GM19240 (cell line): ENCODE data around the gene SIK3.
"Not testable (repeated sequence)": the region's sequence is repeated elsewhere in the genome, so short reads cannot be mapped to it uniquely, and the experiment has no call there.

Experiments
- DNase-seq: peaks from one replicate; pipeline ENCODE4 v3.0.0; 2011; ENCODE audit warnings: low spot score; ENCODE audit not compliant: insufficient read length

SIK3 gene

DNA sequence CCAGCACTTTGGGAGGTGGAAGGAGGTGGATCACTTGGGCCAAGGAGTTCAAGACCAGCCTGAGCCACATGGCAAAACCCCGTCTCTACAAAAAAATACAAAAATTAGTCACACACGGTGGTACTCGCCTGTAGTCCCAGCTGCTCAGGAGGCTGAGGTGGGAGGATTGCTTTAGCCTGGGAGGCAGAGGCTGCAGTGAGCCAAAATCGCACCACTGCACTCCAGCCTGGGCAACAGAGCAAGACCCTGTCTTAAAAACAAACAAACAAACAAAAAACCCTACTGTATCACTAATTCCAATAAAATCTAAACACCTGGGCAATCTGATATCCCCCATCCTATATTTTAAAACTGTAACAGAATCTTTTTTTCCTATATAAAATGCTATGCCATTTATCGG lies 51.6 kb downstream of the SIK3 start:
- DNase-seq: not testable (repeated sequence)

DNA sequence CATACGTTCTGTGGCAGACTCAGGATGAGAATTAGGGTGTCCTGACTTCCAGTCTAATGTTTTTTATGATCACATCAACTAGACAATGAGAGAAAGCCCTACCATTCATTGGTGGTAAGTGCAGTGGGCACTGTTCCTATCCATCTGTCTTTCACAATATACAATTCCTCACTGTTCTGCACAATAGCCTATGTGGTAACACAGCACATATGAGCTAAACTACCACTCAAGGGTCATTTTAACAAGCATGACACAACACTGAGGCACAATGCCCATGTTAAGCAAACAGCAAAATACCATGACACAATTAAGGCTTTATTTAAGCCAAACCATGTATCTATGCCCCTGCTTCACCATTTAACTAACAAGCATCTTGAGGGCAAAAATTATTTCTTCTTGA lies 52.3 kb downstream of the SIK3 start:
- DNase-seq: no peak

DNA sequence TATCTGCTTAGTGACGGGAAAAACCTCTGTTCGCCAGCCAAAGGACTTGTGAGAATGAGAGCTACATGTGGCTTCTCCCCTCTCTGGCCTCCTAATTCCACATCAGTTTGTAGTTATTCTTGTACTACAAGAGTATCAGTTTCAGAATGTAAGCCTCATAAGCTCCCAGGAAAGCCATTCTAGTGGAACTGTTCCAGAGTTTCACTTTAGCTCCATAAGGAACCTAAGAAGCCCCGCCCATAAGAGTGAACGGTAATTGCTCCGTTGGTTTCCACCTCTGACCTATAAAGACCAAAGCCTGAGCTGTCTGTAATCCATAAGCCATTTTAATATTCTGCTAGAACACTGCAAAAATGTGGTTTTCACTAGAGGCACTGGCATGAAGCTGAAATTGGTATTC lies 53.0 kb downstream of the SIK3 start:
- no peak for DNase-seq

DNA sequence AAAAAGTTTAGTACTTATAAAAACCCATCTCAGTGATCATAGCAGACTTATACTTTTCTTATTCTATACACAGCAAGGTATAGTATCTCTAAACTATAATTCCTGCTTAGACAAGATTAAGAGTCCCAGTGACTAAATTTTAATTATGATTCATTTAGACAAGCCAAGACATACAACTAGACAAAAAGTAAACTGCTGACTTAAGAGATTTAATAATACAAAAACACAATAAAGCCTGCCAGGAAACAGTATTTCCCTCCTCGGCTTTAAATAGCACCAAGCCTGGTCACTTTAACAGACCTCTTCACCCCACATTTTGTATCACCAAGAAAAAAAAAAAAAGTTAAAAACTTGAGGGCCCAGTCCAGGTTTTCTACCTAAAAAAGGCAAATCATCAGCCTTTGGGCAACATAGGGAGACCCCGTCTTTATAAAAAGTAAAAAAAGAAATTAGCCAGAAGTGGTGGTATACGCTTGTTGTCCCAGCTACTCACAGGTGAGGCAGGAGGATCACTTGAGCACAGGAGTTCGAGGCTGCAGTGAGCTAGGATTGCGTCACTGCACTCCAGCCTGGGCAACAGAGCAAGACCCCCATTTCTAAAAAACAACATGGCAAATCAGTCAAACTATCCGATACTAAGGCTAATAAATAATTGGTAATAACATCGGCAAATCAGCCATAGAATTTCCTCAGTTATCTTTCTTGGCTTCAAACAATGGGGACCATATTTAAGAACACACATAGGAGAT lies 53.8 kb downstream of the SIK3 start:
- DNase-seq: no peak

DNA sequence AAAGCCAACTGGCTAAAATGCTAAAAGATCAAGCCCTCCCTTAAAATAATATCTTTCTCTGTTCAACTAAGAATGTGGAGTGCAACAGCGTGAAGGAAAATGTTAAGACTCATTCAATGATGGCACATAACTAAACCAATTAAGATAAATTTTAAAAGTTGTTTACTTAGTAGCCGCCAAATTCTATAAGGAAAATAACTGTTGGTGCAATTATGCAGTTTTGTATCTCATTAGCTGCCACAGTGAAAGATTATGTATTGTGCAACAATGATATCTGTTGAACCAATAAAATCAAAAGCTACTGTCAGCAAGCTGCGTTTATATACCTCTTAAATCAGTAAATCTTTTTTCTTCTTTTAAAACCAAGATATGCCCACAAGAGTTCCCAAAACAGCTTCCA lies 55.5 kb downstream of the SIK3 start:
- no peak for DNase-seq

DNA sequence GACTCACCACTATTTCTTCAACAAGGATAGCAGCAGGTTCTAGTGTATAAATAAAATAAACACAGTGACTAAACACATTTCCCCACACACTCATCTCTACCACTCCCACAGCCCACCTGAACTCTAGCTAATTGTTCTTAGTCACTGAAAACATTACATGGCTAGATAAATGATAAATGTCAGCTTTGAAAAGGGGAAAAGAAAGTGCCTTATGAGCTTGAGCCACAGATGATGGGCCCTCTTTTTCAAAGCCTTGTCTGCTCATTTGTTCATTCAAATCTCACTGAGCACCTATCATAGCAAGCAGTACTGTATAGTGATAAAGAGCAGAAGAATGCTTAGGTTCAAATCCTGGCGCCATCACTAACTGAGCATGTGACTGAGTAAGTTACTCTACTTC lies 58.3 kb downstream of the SIK3 start:
- no peak for DNase-seq

DNA sequence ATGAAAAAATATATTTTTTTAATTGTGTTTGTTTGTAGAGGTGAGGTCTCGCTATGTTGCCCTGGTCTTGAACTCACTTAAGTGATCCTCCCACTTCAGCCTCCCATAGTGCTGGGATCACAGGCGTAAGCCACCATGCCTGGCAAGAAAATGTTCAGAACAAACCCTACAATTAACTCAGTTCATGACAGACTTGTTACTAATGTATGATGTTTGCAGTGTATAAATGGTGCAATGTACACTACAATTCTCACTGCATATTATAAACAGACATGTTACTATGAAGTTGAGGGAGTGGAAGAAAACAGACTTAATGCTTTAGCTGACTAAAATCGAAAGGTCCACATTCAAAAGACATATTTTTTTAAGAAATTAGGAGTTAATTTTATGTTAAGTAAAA lies 59.0 kb downstream of the SIK3 start:
- DNase-seq: no peak

DNA sequence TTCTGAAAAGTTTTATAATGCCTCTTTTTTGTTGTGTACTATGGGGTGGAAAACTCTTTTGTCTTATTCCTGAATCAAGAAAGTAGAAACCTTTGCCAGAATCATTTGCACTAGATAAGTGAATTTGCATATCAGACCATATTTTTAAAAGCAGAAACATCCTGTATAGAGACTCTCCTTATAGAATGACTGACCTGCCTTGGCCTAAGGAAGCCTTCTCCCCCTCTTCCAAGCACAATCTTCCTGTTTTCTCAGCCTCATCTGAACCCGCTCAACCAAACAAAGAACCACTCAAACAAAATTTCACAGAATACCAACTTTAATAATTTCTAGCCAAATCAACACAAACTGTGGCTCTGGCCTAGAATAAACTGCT lies 60.3 kb downstream of the SIK3 start:
- DNase-seq: no peak

DNA sequence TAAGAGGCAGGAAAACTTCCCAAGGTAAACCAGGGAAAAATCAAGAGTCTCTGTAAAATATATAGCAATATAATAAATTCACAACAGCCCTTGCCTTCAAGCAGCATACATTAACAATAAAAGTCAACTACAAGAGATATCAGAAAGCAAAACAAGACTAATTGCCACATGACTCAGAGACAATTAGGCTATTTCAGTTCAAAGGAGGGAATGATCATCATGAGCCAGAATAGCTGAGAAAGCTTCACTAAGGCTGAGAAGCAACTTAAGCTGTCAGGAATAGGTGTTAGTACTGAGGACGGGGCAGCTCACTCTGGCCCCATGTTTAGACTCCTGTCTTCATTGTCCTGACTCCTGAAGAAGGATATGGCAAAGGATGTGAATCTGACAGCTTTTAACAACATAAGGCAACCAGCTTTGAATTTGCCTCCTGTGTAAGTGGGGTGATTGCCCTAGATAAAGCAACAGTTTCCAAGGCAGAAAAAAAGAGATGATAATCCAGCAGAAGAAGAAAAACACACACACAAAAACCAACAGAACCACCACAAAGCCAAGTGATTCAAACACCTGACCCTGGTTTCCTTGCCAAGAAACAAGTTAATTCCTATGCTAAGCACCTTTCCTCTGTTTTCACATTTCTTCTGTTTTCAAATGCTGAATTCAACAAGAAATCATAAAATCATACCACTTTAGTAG lies 60.8 kb downstream of the SIK3 start:
- DNase-seq: no peak

DNA sequence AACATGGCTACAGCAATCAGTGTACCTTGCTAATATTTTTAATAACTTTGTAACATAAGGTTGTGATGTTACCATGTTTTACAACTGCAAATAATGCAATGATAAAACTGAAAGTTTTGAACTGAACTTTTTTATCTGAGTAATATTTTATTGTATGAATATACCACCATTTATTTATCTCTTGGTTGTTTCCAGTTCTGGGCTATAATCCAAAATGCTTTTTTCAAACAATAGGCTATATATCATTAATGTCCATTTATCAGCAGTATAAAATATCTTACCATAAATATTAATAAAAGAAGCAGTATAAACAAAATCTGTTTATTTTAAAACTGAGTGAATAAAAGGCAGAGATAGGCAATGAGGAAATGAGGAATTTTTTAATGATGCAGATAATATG lies 63.3 kb downstream of the SIK3 start:
- no peak for DNase-seq

DNA sequence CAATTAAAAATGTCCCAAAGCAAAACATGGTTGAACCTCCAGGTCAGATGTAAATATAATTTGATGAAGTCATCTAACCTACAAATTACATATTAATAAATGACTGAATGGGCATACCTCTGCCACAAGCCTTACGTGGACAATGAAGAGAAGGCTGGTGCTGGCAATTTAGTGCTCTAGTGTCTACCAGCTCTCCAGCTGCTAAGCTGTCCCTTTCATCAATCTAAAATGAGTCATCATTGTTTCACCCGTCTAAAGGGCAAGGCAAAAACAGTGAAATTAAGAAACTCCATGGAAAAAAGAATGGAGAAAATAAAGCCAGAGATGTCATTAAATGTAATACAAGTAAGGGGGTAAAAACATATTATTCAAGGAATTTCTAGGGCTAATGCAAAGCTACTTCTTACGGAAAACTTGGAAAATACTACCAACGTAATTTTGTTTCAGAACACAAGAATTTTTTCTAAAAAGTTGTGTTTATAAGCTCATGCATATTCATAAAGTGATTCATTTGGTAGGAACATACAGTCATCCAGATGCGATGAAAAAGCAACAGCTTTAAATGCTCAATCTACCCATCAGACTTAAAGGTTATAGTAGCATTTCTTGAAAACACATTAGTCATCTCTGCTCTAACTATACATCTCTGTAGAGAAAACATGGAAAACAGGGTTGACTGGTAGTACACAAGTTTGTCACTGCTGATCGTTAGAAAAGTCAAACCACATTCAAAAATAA lies 71.5 kb downstream of the SIK3 start:
- no peak for DNase-seq

DNA sequence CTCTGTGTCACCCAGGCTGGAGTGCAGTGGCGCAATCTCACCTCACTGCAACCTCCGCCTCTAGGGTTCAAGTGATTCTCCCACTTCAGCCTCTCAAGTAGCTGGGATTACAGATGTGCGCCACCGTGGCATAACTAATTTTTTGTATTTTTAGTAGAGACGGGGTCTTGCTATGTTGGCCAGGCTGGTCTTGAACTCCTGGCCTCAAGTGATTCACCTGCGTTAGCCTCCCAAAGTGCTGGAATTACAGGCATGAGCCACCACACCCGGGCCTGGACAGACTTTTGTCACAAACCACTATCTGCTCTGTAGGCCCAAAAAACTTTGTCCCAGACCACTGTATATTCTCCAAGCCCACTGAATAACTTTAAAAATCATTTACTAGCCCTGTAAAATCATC lies 74.5 kb downstream of the SIK3 start:
- not testable (repeated sequence) for DNase-seq

DNA sequence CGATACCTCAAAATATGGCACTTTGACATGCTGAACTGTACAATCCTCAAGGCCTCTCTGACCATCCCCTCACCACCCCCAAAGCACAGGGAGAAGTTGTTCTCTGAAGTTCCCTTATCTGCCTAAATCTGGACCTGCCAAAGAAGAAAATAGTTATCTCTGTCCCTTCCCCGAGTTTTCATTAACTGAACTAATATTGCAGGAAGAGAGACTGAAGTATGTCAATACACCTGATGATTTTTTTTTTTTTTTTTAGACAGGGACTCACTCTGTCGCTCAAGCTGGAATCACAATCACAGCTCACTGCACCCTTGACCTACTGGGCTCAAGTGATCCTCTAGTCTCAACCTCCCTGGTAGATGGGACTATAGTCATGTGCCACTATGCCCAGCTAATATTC lies 75.0 kb downstream of the SIK3 start:
- DNase-seq: no peak

DNA sequence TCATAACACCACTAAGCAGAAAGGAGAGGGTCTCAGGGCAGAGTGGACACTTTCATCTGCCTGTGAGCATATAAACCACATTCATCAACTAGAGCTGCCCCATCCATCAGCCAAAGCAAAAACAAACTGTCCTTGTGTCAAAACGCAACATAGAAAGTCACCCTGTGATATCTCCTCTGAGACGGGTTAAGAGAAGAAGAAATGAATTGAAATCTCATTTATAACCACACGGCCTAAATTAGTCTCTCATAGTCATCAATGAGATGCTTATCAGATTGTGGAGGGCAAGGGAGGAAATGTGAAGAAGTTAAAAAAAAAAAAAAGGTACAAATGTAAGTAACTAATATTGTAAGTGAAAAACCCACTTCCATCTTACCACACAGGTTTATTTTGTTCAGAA lies 75.7 kb downstream of the SIK3 start:
- DNase-seq: no peak

DNA sequence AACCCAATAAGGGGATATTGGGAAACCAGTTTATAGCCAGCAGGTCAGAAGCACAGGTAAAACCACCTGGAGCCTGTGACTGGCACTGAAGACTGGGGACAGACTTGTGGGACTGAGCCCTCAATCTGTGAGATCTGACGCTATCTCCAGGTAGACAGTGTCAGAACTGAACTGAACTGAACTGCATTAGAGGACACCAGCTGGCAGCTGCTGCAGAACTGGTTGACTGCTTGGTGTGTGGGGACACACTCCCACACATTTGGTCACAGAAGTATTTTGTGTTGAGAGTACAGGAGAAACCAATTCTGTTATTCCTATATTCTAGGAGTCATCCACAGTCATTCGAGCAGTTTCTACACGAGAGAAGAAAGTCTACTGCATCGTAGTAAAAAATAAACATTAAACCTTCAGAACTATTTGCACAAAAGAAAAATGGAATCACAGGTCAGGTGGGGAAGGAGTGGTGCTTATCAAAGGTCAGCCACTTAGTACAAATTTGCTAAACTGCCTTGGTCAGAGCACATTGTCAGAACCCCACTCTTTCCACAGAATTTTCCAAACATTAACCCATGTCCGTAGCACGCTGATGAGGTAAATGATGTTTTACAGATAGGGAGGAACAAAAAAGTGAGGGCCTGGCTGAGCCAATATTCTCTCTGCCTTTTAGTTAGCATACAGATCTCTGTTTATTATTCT lies 77.2 kb downstream of the SIK3 start:
- DNase-seq: no peak

DNA sequence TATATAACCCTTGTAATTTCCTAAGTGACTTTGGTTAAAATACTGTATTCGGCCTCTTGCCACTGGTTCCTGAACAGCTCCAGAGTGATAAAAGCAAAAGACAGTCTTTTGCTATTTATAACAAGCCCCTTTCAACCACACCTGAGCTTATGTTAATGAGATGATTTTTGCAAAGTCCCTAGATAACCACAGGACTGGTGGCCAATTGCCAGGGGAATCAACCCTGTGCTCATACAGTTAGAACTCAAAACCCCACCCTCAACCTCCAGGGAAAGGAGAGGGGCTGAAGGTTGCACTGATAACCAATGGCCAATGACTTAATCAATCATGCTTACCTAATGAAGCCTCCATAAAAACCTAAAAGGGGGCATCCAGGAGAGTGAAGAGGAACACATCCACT lies 77.9 kb downstream of the SIK3 start:
- DNase-seq: no peak

DNA sequence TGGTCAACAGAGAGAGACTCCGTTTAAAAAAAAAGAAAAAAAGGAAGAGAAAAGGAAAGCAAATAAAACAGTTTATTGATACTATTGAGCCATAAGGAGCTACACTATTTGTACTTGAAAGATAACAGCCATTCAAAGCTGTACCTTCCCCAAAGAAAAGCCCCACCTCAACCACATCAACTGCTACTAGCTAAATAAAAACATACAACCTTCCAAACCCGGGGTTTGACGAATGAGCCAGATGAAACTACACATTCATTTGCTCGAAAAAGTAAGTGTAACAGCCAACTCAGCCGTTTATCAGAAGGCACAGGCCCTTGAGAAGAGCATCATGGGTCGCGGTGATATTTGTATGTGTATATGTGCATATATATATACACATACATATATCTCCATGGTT lies 78.4 kb downstream of the SIK3 start:
- no peak for DNase-seq

DNA sequence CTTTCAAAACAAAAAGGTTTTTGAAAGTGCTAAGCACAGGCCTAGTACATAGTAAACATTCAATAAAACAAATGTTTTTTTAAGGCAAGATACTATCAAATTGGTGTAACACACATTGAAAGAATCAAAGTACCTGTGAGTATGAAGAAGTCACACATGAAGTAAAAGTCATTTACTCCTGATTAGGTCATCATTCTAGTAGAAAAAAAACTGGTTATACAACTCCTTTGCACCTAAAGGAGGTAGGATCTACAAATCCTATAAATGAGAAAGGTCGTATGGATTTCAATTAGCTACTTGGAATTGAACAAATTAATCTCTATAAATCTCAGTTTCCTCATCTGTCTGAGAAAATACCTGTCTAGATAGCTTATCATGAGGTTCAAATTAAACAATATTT lies 80.8 kb downstream of the SIK3 start:
- no peak for DNase-seq

DNA sequence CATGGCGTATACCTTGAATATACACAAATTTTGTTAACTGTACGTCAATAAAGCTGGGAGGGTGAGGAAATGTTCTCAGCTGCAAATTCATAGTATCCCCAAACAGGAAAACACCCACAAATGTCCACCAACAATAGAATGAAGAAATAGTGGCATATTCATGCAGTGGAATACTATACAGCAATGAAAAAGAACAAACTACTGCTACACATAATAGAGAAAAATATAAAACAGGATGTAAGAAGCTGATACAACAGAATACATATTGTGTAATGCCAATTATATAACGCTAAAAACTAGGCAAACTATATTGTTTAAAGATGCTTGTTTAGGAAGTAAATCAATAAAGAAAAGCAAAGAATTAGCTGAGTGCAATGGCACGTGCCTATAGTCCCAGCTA lies 81.5 kb downstream of the SIK3 start:
- DNase-seq: no peak

DNA sequence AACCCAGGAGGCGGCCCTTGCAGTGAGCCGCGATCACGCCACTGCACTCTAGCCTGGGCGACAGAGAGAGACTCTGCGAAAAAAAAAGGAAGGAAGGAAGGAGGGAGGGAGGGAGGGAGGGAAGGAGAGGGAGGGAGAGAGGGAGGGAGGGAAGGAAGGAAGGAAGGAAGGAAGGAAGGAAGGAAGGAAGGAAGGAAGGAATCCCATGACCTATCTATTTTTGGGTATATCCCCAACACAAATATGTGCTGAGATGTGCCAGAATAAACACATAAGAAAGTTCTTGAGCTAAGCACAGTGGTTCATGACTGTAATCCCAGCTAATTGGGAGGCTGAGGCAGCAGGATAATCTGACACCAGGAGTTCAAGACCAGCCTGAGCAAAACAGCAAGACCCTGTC lies 82.0 kb downstream of the SIK3 start:
- DNase-seq: no peak

DNA sequence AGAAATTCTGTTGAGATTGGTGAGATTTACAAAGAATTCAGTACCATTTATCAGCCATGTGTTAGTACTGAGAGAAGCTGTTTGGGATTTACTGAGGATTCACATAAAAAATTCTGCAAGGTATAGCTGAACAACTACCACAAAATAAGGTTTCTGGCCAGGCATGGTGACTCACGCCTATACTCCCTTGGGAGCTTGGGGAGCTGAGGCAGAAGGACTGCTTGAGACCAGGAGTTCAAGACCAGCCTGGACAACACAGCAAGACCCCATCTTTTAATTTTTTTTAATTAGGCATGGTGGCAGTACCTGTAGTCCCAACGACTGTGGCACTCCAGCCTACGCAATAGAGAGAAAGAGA lies 86.7 kb downstream of the SIK3 start:
- DNase-seq: no peak
